ENCODE data around the gene TMEM131L.
A peak's percentile ranks its signal among the peaks of the same experiment; 100 is the strongest.

TMEM131L gene

GRCh38 chr4:153534792-153535629, 68.9 kb downstream of the TMEM131L start:
- peak overlapping the region; percentile 41 for H3K27ac ChIP-seq
- H3K4me3 ChIP-seq (ENCODE audit: low read depth in 1 of 2, low read length in 1 of 2) = no peak overlapping the region
- no peak for TF ChIP-seq CTCF (IDR thresholded peaks at IDR 0.05)
- no peaks in the 10 kb centered on the region for H3K9me3 ChIP-seq
- H3K36me3 ChIP-seq = peaks cover 4% of the 10 kb centered on the region
- no peaks in the 10 kb centered on the region for H3K27me3 ChIP-seq
- peaks cover 51 to 82% of the 10 kb centered on the region in 2 experiments for H3K4me1 ChIP-seq (ENCODE audit: control insufficient read depth in 1 of 2, insufficient read depth in 1 of 2, low read depth in 1 of 2, low read length in 1 of 2)

DNA sequence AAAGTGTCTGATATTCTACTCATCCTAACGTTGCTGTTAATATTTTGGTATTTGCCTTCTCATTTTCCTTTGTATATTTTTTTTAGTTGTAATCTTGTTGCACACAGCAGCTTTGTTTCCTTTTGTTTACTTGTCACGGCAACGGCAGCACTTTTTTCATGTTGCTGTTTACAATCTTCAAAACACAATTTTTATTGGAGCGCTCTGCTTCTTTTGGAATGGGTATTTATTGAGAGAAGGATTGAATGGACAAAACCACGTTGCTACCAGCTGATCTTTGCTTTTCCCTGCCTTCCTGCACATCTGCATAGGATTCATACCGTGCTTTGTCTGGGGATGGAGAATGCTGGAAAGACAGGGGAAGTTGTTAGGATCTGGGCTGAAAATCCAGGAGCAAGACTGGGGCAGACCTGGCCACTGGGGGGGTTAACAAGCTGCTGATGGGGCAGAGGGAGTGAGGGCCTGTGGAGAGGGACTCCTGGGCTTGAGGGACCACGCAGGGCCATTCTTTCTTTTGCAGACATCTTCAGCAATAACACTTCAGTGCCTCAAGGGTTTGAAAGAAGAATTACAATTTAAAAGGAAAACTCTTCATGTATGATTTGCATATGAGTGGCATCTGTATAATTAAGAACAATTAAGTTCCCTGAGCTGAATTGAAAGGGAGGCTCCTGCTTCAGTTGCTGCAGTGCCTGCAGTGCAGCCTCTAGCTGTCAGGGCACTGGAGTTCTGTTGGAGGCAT, 69.8 kb downstream of the TMEM131L start:
- Histone ChIP-seq H3K4me3 (ENCODE audit: low read depth in 1 of 2, low read length in 1 of 2) (no peak overlapping the region), H3K27me3 (no peaks in the 10 kb centered on the region), H3K36me3 (peaks cover 4% of the 10 kb centered on the region), H3K27ac (peak overlapping the region; percentile 41), H3K4me1 (ENCODE audit: control insufficient read depth in 1 of 2, insufficient read depth in 1 of 2, low read depth in 1 of 2, low read length in 1 of 2) (peaks cover 42 to 73% of the 10 kb centered on the region in 2 experiments), H3K9me3 (no peaks in the 10 kb centered on the region)
- TF ChIP-seq CTCF (IDR thresholded peaks at IDR 0.05) = no peak

DNA sequence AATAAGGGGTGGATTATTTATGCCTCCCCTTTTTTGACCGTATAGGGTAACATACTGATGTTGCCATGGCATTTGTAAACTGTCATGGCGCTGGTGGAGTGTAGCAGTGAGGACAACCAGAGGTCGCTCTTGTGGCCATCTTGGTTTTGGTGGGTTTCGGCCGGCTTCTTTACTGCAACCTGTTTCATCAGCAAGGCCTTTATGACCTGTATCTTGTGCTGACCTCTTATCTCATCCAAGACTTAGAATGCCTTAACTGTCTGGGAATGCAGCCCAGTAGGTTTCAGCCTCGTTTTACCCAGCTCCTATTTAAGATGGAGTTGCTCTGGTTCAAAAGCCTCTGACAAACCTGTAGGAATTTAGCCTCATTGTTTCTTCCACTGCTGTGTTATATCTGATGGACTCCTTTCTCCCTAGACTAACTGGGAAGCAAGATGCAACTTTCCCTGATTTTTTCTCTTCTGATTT, 71.4 kb downstream of the TMEM131L start:
- no peaks in the 10 kb centered on the region for H3K9me3 ChIP-seq
- H3K27me3 ChIP-seq = no peaks in the 10 kb centered on the region
- H3K36me3 ChIP-seq = peaks cover 4% of the 10 kb centered on the region
- H3K4me3 ChIP-seq (ENCODE audit: low read depth in 1 of 2, low read length in 1 of 2) = no peak overlapping the region
- H3K27ac ChIP-seq = peak overlapping the region; percentile 36
- H3K4me1 ChIP-seq (ENCODE audit: control insufficient read depth in 1 of 2, insufficient read depth in 1 of 2, low read depth in 1 of 2, low read length in 1 of 2) = peaks cover 26 to 57% of the 10 kb centered on the region in 2 experiments
- TF ChIP-seq CTCF (IDR thresholded peaks at IDR 0.05) = no peak

DNA sequence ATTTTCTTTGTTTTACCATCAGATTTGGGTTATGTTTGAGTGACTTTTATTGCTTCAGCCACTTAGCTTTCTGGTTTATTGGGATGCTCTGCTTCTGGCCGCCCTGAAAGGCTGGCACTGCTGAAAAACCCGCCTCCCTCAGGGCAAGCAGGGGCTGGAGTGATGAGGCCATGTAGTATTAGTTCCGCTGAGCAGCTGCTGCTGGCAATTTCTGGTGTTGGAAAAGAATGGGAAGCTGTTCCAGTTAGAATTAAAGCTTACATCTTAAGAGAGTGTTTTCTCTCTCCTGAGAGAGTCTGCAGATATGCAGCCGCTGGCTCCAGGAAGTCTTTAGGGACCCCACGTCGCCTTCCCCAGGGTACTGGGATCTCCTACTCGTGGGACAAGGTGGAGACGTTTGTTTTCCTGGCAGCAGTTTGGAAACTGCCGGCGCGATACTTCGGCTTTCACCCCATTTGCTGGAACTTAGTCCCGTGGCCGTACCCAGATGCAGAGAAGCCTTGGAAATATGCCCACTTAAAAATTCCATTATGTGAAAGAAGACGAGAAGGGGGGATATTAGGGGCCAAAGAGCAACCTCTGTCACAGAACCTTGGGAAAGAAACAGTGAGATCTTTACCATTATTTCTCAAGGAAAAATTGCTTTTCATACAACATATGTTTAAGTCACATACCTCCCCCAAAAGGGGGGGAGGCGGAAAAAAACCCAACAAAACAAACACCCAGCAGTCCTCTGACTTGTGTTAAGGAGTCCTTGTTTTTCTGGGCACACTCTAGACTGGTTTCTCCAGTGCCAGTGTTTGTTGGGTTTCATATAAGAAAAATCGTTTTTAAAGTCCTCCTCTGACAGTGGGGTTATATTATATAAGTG, 72.6 kb downstream of the TMEM131L start:
- peaks cover 4% of the 10 kb centered on the region for H3K36me3 ChIP-seq
- no peaks in the 10 kb centered on the region for H3K27me3 ChIP-seq
- peak overlapping the region; percentile 36 for H3K27ac ChIP-seq
- TF ChIP-seq CTCF (IDR thresholded peaks at IDR 0.05) = no peak
- H3K4me1 ChIP-seq (ENCODE audit: control insufficient read depth in 1 of 2, insufficient read depth in 1 of 2, low read depth in 1 of 2, low read length in 1 of 2) = peaks cover 24 to 45% of the 10 kb centered on the region in 2 experiments
- H3K4me3 ChIP-seq (ENCODE audit: low read depth in 1 of 2, low read length in 1 of 2) = no peak overlapping the region
- no peaks in the 10 kb centered on the region for H3K9me3 ChIP-seq

- no peaks in the 10 kb centered on the region for H3K9me3 ChIP-seq
- H3K27ac ChIP-seq = no peak overlapping the region
- H3K4me3 ChIP-seq (ENCODE audit: low read depth in 1 of 2, low read length in 1 of 2) = no peak overlapping the region
- peaks cover 24 to 38% of the 10 kb centered on the region in 2 experiments for H3K4me1 ChIP-seq (ENCODE audit: control insufficient read depth in 1 of 2, insufficient read depth in 1 of 2, low read depth in 1 of 2, low read length in 1 of 2)
- H3K27me3 ChIP-seq = no peaks in the 10 kb centered on the region
- TF ChIP-seq CTCF (IDR thresholded peaks at IDR 0.05) = no peak
- peaks cover 4% of the 10 kb centered on the region for H3K36me3 ChIP-seq
Measured at GRCh38 chr4:153539422-153539821, 73.3 kb downstream of the TMEM131L start.
